WTC11 (cell line): ENCODE results near the gene ADARB2. TPM values are rescaled to one million over a fixed set of nuclear protein-coding genes. Genes with fewer than 3 reads are reported as not detected.

Experiments used
- ATAC-seq: fragments of 200-7000 bp; cut with Tn5 transposase; 2 replicates; pipeline ENCODE4 v1.10.0; 2021; ENCODE audit warnings: mild to moderate bottlenecking, moderate library complexity
- CTCF ChIA-PET: fragments of 300-600 bp; sonication (Branson Sonifier 250); formaldehyde crosslinking; loops from one replicate; lab custom pipeline; 2021; ENCODE audit warnings: antibody characterized with exemption; lab: Charles Lee
- POLR2A ChIA-PET: fragments of 350-600 bp; sonication (Branson Sonifier 250); formaldehyde crosslinking; loops from one replicate; lab custom pipeline; 2021; ENCODE audit warnings: antibody characterized with exemption; lab: Charles Lee
- DNase-seq: peaks from one replicate; pipeline ENCODE4 v3.0.0; 2021; ENCODE audit warnings: low spot score
- H3K27ac Mint-ChIP-seq: 2 replicates; pipeline ENCODE4 v1.8.0; 2021; ENCODE audit warnings: mixed read lengths
- H3K27me3 Mint-ChIP-seq: 2 replicates; pipeline ENCODE4 v1.8.0; 2021; ENCODE audit warnings: low read depth, mild to moderate bottlenecking, moderate library complexity, mixed read lengths
- H3K36me3 Mint-ChIP-seq: 2 replicates; pipeline ENCODE4 v1.8.0; 2021; ENCODE audit warnings: mixed read lengths
- H3K4me1 Mint-ChIP-seq: 2 replicates; pipeline ENCODE4 v1.8.0; 2022; ENCODE audit warnings: mixed read lengths
- H3K4me3 Mint-ChIP-seq: 2 replicates; pipeline ENCODE4 v1.8.0; 2021; ENCODE audit warnings: mild to moderate bottlenecking, moderate library complexity, mixed read lengths
- H3K9me3 Mint-ChIP-seq: 2 replicates; pipeline ENCODE4 v1.8.0; 2021; ENCODE audit warnings: mixed read lengths
- ATF1 ChIP-seq: sonication (generic); formaldehyde crosslinking; IDR thresholded peaks from 2 replicates; pipeline ENCODE4 v1.8.1; 2023; ENCODE audit warnings: mild to moderate bottlenecking, moderate library complexity, missing genetic modification reagents
- ELF4 ChIP-seq: sonication (generic); formaldehyde crosslinking; IDR thresholded peaks from 2 replicates; pipeline ENCODE4 v1.8.1; 2022; ENCODE audit warnings: low read depth, mild to moderate bottlenecking, moderate library complexity, missing genetic modification reagents
- EMX1 ChIP-seq: fragments of 250-450 bp; sonication (Bioruptor Pico); IDR thresholded peaks from 2 replicates; pipeline ENCODE4 v1.8.0; 2021; ENCODE audit warnings: mild to moderate bottlenecking
- KAT7 ChIP-seq: sonication (generic); formaldehyde crosslinking; IDR thresholded peaks from 2 replicates; pipeline ENCODE4 v1.8.1; 2023; ENCODE audit warnings: missing genetic modification reagents, mild to moderate bottlenecking, borderline replicate concordance
- NFE2L1 ChIP-seq: sonication (generic); formaldehyde crosslinking; IDR thresholded peaks from 2 replicates; pipeline ENCODE4 v1.8.1; 2023; ENCODE audit warnings: missing genetic modification reagents
- NR3C1 ChIP-seq: sonication (generic); formaldehyde crosslinking; conservative IDR thresholded peaks from 2 replicates; pipeline ENCODE4 v1.8.1; 2023; ENCODE audit warnings: low read depth, mild to moderate bottlenecking, missing genetic modification reagents
- TCF7 ChIP-seq: sonication (generic); formaldehyde crosslinking; IDR thresholded peaks from 2 replicates; pipeline ENCODE4 v1.8.0; 2022; ENCODE audit warnings: mild to moderate bottlenecking, low read depth, missing genetic modification reagents, moderate library complexity
- ZNF396 ChIP-seq: fragments of 250-450 bp; sonication (Bioruptor Pico); IDR thresholded peaks from 2 replicates; pipeline ENCODE4 v1.8.0; 2021; ENCODE audit warnings: mild to moderate bottlenecking, moderate library complexity, borderline replicate concordance
- total RNA-seq: library from RNA; stranded (reverse); gene quantifications from 3 replicates; pipeline ENCODE4 v1.2.3, GENCODE V29; 2021
- TF ChIP-seq, protein P1 (sequence below): sonication (generic); formaldehyde crosslinking; IDR thresholded peaks from 2 replicates; pipeline ENCODE4 v1.8.1; 2022; ENCODE audit warnings: missing genetic modification reagents, borderline replicate concordance
- TF ChIP-seq, protein P2 (sequence below): fragments of 250-450 bp; sonication (Bioruptor Pico); IDR thresholded peaks from 2 replicates; pipeline ENCODE4 v1.9.0; 2021; ENCODE audit warnings: mild to moderate bottlenecking
- TF ChIP-seq, protein P3 (sequence below): sonication (generic); formaldehyde crosslinking; IDR thresholded peaks from 2 replicates; pipeline ENCODE4 v1.8.0; 2022; ENCODE audit warnings: mild to moderate bottlenecking, missing genetic modification reagents
- TF ChIP-seq, protein P4 (sequence below): sonication (generic); formaldehyde crosslinking; IDR thresholded peaks from 2 replicates; pipeline ENCODE4 v1.8.1; 2023; ENCODE audit warnings: mild to moderate bottlenecking, missing genetic modification reagents
- TF ChIP-seq, protein P5 (sequence below): sonication (generic); formaldehyde crosslinking; IDR thresholded peaks from 2 replicates; pipeline ENCODE4 v1.8.1; 2022; ENCODE audit warnings: low read depth, mild to moderate bottlenecking, moderate library complexity, missing genetic modification reagents, borderline replicate concordance

ADARB2 gene
- total RNA-seq, 1 experiment from 2014 or later = 3.7 TPM

DNA sequence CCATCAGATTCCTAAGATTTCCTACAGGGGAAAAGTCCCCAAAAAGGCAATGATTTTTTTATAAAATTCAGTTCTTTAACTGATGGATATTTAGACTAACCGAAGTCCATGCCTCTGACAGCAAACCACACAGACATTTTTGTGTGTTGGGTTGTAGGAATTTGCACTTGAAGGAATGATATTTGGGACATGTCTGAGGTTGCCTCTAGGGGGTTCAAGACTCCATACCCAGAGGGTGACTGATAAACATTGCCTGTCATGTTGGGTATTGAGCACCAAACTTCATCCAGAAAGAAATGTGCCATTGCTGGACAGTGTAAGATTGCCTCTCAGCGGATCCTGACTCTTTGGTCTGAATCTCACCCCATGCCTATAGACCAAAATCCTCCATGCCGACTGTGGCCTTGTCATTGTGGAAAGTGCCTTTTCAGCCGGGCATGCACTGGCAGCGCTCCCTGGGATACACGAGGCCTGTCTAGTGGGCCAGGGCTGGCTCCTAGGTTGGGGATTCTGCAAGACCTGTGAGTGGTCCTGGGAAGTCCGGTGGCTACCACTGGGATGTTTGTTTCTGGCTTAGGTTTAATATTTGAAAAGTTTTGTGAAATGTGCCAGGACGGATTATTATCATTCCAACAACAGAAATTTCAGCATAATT lies 428.2 kb downstream of the ADARB2 start (continued):
- TF ChIP-seq, protein P1, sequence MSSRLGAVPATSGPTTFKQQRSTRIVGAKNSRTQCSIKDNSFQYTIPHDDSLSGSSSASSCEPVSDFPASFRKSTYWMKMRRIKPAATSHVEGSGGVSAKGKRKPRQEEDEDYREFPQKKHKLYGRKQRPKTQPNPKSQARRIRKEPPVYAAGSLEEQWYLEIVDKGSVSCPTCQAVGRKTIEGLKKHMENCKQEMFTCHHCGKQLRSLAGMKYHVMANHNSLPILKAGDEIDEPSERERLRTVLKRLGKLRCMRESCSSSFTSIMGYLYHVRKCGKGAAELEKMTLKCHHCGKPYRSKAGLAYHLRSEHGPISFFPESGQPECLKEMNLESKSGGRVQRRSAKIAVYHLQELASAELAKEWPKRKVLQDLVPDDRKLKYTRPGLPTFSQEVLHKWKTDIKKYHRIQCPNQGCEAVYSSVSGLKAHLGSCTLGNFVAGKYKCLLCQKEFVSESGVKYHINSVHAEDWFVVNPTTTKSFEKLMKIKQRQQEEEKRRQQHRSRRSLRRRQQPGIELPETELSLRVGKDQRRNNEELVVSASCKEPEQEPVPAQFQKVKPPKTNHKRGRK = no peak
- TF ChIP-seq NFE2L1 (CRISPR knock-in tag) (no peak), ATF1 (CRISPR knock-in tag) (no peak), TCF7 (CRISPR knock-in tag) (no peak)
- TF ChIP-seq, all 79 proteins: peak for 0

DNA sequence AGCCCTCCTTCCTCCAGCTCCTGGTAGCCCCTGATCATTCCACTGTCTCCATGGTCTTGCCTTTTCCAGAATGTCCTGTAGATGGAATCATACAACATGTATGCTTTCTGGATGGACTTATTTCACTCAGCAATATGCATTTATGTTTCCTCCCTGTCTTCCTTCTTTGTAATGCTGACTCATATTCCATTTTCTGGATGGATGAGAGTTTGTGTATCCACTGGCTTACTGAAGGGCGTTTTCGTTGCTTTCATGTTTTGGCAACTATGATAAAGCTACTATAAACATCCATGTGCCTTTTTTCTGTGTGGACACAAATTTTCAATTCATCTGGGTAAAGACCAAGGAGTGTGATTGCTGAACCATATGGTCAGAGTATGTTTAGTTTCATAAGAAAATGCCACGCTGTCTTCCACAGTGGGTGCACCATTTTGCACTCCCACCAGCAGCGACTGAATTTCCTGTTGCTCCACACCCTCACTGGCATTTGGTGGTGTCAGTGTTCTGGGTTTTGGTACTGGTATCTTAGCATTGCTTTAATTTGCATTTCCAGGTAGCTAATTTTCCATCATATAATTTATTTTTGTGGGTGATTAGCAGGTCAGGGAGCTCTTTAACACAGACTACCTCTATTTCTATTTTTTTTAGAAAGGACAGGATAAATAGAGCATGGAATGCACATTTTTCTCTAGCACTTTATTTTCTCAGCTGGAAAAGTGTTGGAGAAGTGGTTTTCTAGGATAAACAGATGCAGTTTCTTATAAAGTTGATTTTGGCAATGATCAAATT lies 429.0 kb downstream of the ADARB2 start:
- Mint-ChIP-seq H3K4me1 (peaks cover 49% of the 10 kb centered on the region), H3K4me3 (no peak overlapping the region), H3K27me3 (no peaks in the 10 kb centered on the region; the same call in 1 of the 2 replicates), H3K9me3 (peaks cover 4% of the 10 kb centered on the region), H3K27ac (peak overlapping the region; percentile 100), H3K36me3 (peaks cover 4% of the 10 kb centered on the region)
- TF ChIP-seq NR3C1 = no peak
- TF ChIP-seq, protein P2, sequence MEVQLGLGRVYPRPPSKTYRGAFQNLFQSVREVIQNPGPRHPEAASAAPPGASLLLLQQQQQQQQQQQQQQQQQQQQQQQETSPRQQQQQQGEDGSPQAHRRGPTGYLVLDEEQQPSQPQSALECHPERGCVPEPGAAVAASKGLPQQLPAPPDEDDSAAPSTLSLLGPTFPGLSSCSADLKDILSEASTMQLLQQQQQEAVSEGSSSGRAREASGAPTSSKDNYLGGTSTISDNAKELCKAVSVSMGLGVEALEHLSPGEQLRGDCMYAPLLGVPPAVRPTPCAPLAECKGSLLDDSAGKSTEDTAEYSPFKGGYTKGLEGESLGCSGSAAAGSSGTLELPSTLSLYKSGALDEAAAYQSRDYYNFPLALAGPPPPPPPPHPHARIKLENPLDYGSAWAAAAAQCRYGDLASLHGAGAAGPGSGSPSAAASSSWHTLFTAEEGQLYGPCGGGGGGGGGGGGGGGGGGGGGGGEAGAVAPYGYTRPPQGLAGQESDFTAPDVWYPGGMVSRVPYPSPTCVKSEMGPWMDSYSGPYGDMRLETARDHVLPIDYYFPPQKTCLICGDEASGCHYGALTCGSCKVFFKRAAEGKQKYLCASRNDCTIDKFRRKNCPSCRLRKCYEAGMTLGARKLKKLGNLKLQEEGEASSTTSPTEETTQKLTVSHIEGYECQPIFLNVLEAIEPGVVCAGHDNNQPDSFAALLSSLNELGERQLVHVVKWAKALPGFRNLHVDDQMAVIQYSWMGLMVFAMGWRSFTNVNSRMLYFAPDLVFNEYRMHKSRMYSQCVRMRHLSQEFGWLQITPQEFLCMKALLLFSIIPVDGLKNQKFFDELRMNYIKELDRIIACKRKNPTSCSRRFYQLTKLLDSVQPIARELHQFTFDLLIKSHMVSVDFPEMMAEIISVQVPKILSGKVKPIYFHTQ (CRISPR knock-in tag) = no peak
- TF ChIP-seq, protein P3, sequence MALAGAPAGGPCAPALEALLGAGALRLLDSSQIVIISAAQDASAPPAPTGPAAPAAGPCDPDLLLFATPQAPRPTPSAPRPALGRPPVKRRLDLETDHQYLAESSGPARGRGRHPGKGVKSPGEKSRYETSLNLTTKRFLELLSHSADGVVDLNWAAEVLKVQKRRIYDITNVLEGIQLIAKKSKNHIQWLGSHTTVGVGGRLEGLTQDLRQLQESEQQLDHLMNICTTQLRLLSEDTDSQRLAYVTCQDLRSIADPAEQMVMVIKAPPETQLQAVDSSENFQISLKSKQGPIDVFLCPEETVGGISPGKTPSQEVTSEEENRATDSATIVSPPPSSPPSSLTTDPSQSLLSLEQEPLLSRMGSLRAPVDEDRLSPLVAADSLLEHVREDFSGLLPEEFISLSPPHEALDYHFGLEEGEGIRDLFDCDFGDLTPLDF (CRISPR knock-in tag) = no peak
- no peak for TF ChIP-seq ELF4
- TF ChIP-seq KAT7 = no peak
- TF ChIP-seq ATF1 (CRISPR knock-in tag) = no peak
- TF ChIP-seq, protein P4, sequence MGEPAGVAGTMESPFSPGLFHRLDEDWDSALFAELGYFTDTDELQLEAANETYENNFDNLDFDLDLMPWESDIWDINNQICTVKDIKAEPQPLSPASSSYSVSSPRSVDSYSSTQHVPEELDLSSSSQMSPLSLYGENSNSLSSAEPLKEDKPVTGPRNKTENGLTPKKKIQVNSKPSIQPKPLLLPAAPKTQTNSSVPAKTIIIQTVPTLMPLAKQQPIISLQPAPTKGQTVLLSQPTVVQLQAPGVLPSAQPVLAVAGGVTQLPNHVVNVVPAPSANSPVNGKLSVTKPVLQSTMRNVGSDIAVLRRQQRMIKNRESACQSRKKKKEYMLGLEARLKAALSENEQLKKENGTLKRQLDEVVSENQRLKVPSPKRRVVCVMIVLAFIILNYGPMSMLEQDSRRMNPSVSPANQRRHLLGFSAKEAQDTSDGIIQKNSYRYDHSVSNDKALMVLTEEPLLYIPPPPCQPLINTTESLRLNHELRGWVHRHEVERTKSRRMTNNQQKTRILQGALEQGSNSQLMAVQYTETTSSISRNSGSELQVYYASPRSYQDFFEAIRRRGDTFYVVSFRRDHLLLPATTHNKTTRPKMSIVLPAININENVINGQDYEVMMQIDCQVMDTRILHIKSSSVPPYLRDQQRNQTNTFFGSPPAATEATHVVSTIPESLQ (CRISPR knock-in tag) = no peak
- TF ChIP-seq, protein P5, sequence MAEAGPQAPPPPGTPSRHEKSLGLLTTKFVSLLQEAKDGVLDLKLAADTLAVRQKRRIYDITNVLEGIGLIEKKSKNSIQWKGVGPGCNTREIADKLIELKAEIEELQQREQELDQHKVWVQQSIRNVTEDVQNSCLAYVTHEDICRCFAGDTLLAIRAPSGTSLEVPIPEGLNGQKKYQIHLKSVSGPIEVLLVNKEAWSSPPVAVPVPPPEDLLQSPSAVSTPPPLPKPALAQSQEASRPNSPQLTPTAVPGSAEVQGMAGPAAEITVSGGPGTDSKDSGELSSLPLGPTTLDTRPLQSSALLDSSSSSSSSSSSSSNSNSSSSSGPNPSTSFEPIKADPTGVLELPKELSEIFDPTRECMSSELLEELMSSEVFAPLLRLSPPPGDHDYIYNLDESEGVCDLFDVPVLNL (CRISPR knock-in tag) = no peak
- TF ChIP-seq ZNF396 (CRISPR knock-in tag) = no peak
- TF ChIP-seq EMX1 (CRISPR knock-in tag) = no peak
- no peak for ATAC-seq
- no peak for DNase-seq
- ChIA-PET CTCF (no interaction called here), POLR2A (no interaction called here)
